Lower leg skin (tissue), 3 donors: ENCODE data around the gene ERCC4.

ENCODE experiments used
- POLR2A ChIP-seq, 2 donors: fragments of 450-650 bp; IDR thresholded peaks; one replicate each; pipeline ENCODE4 v1.6.1; 2016 to 2017; ENCODE audit warnings: antibody characterized with exemption in 2 of 2, mild to moderate bottlenecking in 1 of 2, moderate library complexity in 1 of 2
- TF ChIP-seq, protein P1 (sequence below), 3 donors: fragments of 450-650 bp; IDR thresholded peaks; one replicate each; pipeline ENCODE4 v1.5.1; 2016; ENCODE audit warnings: antibody characterized with exemption in 3 of 3, mild to moderate bottlenecking in 3 of 3, moderate library complexity in 2 of 3

- no peak for TF ChIP-seq POLR2A (IDR thresholded peaks at IDR 0.05)
- TF ChIP-seq, protein P1, sequence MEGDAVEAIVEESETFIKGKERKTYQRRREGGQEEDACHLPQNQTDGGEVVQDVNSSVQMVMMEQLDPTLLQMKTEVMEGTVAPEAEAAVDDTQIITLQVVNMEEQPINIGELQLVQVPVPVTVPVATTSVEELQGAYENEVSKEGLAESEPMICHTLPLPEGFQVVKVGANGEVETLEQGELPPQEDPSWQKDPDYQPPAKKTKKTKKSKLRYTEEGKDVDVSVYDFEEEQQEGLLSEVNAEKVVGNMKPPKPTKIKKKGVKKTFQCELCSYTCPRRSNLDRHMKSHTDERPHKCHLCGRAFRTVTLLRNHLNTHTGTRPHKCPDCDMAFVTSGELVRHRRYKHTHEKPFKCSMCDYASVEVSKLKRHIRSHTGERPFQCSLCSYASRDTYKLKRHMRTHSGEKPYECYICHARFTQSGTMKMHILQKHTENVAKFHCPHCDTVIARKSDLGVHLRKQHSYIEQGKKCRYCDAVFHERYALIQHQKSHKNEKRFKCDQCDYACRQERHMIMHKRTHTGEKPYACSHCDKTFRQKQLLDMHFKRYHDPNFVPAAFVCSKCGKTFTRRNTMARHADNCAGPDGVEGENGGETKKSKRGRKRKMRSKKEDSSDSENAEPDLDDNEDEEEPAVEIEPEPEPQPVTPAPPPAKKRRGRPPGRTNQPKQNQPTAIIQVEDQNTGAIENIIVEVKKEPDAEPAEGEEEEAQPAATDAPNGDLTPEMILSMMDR (IDR thresholded peaks at IDR 0.05): no peak
These were observed 50.9 kb downstream of the ERCC4 start for GRCh38 chr16:13970708-13971422.
